ENCODE measurements around the gene BOD1L2.

The BOD1L2 gene

DNA sequence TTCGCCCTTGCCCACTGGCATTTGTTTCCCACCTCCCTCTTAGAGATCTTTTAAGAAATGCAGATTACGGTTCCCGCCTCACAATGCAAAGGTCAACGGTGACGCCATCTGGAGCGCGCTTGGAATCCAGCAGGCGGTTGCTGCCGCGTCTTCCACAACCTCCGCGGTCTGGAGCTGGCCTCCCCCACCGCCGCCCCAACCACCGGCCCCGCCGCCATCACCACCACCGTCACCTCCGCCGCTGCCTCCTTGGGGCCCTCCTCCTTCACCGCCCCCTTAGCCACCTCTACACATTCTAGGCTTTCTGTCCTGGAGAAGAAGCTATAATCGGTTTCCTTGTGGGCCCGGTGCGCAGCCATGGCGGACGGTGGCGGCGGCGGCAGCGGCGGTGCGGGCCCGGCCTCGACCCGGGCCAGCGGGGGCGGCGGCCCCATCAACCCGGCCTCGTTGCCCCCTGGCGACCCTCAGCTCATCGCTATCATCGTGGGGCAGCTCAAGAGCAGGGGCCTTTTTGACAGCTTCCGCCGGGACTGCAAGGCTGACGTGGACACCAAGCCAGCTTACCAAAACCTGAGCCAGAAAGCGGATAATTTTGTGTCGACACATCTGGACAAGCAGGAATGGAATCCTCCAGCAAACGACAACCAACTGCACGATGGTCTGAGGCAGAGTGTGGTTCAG, at the start of gene BOD1L2:
TSS of gene BOD1L2 (plus strand) at position 132 of the 681 bp plus-strand sequence. CDS start at position 358, 226 bp downstream.
- H3K9me3 ChIP-seq (ENCODE audit: control insufficient read depth, low read length): peaks cover 6% of the 10 kb centered on the region
- H3K4me1 ChIP-seq (ENCODE audit: control insufficient read depth, insufficient read depth, low read length): no peaks in the 10 kb centered on the region
- DNase-seq (ENCODE audit: low read depth): no peak
- H3K27me3 ChIP-seq (replicated peaks; ENCODE audit: control insufficient read depth, insufficient read depth, low read length): peaks cover 49% of the 10 kb centered on the region
- no peak within 1 kb of the TSS for H3K9ac ChIP-seq (ENCODE audit: low read length)
- no peaks in the 10 kb centered on the region for H3K36me3 ChIP-seq (ENCODE audit: control insufficient read depth, insufficient read depth, low read length, severe bottlenecking)
- H3K4me3 ChIP-seq (ENCODE audit: low read length): no peak within 1 kb of the TSS

DNA sequence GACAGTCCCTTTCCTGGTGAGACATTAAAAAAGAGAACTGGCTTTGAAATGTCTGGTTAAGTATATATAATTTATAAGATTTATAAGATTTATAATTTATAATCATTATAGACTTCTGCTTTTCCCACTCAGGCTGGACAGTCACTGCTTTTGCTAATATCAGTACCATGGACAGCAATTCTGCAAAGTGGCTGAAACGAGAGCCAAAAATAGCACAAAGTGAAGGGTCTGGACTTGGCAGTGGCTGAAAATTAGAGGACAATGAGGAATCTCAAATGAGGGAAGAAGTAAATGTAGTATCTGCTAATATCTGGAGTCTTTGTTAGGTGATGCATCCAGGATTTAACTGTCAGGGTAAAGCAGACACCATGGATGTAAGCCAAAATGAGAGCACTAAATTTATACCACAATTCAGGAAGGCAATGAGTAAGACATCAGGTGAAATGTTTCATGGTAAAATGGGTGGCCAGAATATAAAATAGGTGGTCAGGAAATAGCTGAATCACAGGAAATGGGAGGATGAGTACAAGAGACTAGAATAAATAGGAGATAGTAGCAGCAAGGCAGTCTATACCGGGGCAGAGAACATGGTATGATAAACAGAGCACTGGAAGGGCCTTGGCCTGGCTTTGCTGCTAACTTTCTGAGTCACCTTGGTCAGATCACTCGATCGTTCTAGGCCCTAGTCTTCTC, 39.6 kb upstream of the BOD1L2 start:
- peak; percentile 66 for DNase-seq (ENCODE audit: low read depth)
- Histone ChIP-seq H3K4me3 (ENCODE audit: low read length) (no peak overlapping the region), H3K27me3 (replicated peaks; ENCODE audit: control insufficient read depth, insufficient read depth, low read length) (peaks cover 2% of the 10 kb centered on the region), H3K4me1 (ENCODE audit: control insufficient read depth, insufficient read depth, low read length) (no peaks in the 10 kb centered on the region), H3K9ac (ENCODE audit: low read length) (no peak overlapping the region), H3K36me3 (ENCODE audit: control insufficient read depth, insufficient read depth, low read length, severe bottlenecking) (no peaks in the 10 kb centered on the region), H3K9me3 (ENCODE audit: control insufficient read depth, low read length) (peaks cover 5% of the 10 kb centered on the region)

GRCh38 chr18:57110290-57110689, 36.6 kb upstream of the BOD1L2 start:
- H3K9ac ChIP-seq (ENCODE audit: low read length): no peak overlapping the region
- peaks cover 9% of the 10 kb centered on the region for H3K27me3 ChIP-seq (replicated peaks; ENCODE audit: control insufficient read depth, insufficient read depth, low read length)
- H3K9me3 ChIP-seq (ENCODE audit: control insufficient read depth, low read length): peaks cover 5% of the 10 kb centered on the region
- no peak overlapping the region for H3K4me3 ChIP-seq (ENCODE audit: low read length)
- no peak for DNase-seq (ENCODE audit: low read depth)
- H3K4me1 ChIP-seq (ENCODE audit: control insufficient read depth, insufficient read depth, low read length): no peaks in the 10 kb centered on the region
- H3K36me3 ChIP-seq (ENCODE audit: control insufficient read depth, insufficient read depth, low read length, severe bottlenecking): no peaks in the 10 kb centered on the region

- Histone ChIP-seq H3K9me3 (ENCODE audit: control insufficient read depth, low read length) (no peaks in the 10 kb centered on the region), H3K36me3 (ENCODE audit: control insufficient read depth, insufficient read depth, low read length, severe bottlenecking) (no peaks in the 10 kb centered on the region), H3K4me1 (ENCODE audit: control insufficient read depth, insufficient read depth, low read length) (no peaks in the 10 kb centered on the region), H3K4me3 (ENCODE audit: low read length) (no peak overlapping the region), H3K27me3 (replicated peaks; ENCODE audit: control insufficient read depth, insufficient read depth, low read length) (peaks cover 24% of the 10 kb centered on the region), H3K9ac (ENCODE audit: low read length) (no peak overlapping the region)
- no peak for DNase-seq (ENCODE audit: low read depth)
These were observed 33.0 kb upstream of the BOD1L2 start for GRCh38 chr18:57113799-57114420.

- Histone ChIP-seq H3K4me1 (ENCODE audit: control insufficient read depth, insufficient read depth, low read length) (no peaks in the 10 kb centered on the region), H3K4me3 (ENCODE audit: low read length) (no peak overlapping the region), H3K9ac (ENCODE audit: low read length) (no peak overlapping the region), H3K36me3 (ENCODE audit: control insufficient read depth, insufficient read depth, low read length, severe bottlenecking) (no peaks in the 10 kb centered on the region), H3K9me3 (ENCODE audit: control insufficient read depth, low read length) (no peaks in the 10 kb centered on the region), H3K27me3 (replicated peaks; ENCODE audit: control insufficient read depth, insufficient read depth, low read length) (peaks cover 27% of the 10 kb centered on the region)
- DNase-seq (ENCODE audit: low read depth): no peak
These were observed 30.2 kb upstream of the BOD1L2 start for GRCh38 chr18:57116598-57117132.

DNA sequence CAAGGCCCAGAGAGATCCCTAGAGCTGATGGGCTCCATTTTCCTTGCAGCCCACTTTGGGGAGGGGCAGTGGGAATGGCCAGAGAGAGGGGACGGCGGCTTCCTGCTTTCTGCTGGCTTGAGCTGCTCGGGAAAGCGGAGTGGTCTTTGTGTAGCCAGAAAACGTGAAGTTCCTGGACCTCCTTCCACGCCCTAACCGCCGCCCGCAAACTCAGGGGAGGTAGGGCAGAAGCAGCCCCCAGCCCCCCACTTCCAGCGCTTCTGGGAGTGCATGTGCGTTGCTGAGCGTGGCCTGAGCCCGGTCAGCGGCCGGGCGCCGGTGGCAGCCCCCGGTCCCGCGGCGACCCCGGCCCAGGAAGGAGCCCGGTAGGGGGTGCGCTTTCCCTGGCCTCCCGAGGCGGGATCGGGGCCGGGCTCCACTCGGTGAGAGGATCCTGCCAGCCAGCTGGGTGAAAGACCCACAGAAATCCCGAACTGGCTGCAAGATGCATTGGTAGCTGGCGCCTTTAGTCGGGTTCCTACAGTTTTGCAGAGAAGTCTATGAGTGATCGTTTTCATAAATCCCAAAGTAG, 25.3 kb upstream of the BOD1L2 start:
- no peaks in the 10 kb centered on the region for H3K36me3 ChIP-seq (ENCODE audit: control insufficient read depth, insufficient read depth, low read length, severe bottlenecking)
- H3K4me3 ChIP-seq (ENCODE audit: low read length): no peak overlapping the region
- no peaks in the 10 kb centered on the region for H3K9me3 ChIP-seq (ENCODE audit: control insufficient read depth, low read length)
- H3K27me3 ChIP-seq (replicated peaks; ENCODE audit: control insufficient read depth, insufficient read depth, low read length): peaks cover 41% of the 10 kb centered on the region
- no peak overlapping the region for H3K9ac ChIP-seq (ENCODE audit: low read length)
- no peaks in the 10 kb centered on the region for H3K4me1 ChIP-seq (ENCODE audit: control insufficient read depth, insufficient read depth, low read length)
- DNase-seq (ENCODE audit: low read depth): no peak

DNA sequence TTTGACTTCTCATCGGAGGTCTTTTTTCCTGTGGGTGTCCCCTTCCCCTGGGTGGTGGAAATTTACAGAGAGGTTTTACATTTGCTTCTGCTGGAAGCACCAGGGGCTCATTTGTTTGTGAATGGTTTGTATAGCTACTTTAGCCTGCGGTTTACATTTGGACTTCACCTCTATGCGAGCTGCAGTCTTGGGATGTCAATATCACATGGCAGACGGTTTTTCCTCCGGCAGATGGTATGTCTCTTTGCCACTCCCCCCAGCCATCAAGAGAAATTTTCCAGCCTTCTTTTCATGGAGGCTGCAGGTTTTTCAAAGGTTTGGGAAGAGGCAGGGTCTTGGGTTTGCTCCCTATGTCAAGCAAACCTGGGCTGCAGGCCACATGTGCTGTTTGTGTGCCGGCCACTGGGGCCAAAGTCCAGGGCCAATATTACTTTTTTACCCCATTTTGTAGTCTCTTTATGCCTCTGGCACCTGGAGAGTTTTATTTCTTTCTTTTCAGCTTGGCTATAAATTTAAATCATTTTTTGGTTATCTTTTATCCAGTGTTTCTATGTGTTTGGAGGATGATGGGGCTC, 23.9 kb upstream of the BOD1L2 start:
- peaks cover 36% of the 10 kb centered on the region for H3K27me3 ChIP-seq (replicated peaks; ENCODE audit: control insufficient read depth, insufficient read depth, low read length)
- DNase-seq (ENCODE audit: low read depth): no peak
- H3K9ac ChIP-seq (ENCODE audit: low read length): no peak overlapping the region
- H3K36me3 ChIP-seq (ENCODE audit: control insufficient read depth, insufficient read depth, low read length, severe bottlenecking): no peaks in the 10 kb centered on the region
- peaks cover 3% of the 10 kb centered on the region for H3K9me3 ChIP-seq (ENCODE audit: control insufficient read depth, low read length)
- H3K4me3 ChIP-seq (ENCODE audit: low read length): no peak overlapping the region
- no peaks in the 10 kb centered on the region for H3K4me1 ChIP-seq (ENCODE audit: control insufficient read depth, insufficient read depth, low read length)

GRCh38 chr18:57125627-57126026, 21.3 kb upstream of the BOD1L2 start:
- Histone ChIP-seq H3K36me3 (ENCODE audit: control insufficient read depth, insufficient read depth, low read length, severe bottlenecking) (no peaks in the 10 kb centered on the region), H3K4me3 (ENCODE audit: low read length) (no peak overlapping the region), H3K4me1 (ENCODE audit: control insufficient read depth, insufficient read depth, low read length) (no peaks in the 10 kb centered on the region), H3K9me3 (ENCODE audit: control insufficient read depth, low read length) (peaks cover 7% of the 10 kb centered on the region), H3K9ac (ENCODE audit: low read length) (no peak overlapping the region), H3K27me3 (replicated peaks; ENCODE audit: control insufficient read depth, insufficient read depth, low read length) (peaks cover 31% of the 10 kb centered on the region)
- no peak for DNase-seq (ENCODE audit: low read depth)

DNA sequence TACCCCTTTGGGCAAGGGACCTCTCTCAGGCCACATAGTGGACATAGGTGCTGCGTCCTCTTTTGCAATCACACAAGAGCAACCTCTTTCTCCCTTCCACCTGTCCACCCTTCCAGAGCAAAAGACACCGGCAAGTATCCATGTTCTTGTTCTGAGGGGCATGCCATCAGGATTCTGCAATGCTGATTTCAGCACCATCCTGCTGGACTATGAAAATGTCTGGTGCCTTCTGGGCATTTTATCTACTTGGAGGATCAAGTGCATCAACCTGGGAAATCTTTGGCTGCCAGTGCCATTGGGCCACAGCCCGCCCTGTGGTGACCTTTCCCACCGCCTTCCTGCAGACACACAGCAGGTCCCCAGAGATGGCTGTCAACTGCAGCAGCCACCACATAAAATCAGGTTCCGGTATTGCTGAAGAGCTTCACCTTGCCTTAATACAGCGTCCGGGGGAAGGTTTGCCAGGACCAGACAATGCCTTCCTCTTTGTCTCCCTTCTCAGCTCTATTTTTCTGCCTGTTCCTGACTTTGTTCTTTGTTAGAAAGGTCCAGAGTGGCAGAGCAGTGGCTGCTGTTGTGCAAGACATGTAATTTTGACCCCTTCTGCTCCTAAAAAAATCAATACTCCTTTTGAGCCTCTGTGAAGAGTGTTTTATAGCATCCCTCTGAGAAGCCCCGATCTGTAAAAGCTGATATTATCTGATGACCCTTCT, 18.5 kb upstream of the BOD1L2 start:
- Histone ChIP-seq H3K4me1 (ENCODE audit: control insufficient read depth, insufficient read depth, low read length) (peaks cover 6% of the 10 kb centered on the region), H3K27me3 (replicated peaks; ENCODE audit: control insufficient read depth, insufficient read depth, low read length) (peaks cover 15% of the 10 kb centered on the region), H3K4me3 (ENCODE audit: low read length) (no peak overlapping the region), H3K36me3 (ENCODE audit: control insufficient read depth, insufficient read depth, low read length, severe bottlenecking) (no peaks in the 10 kb centered on the region), H3K9me3 (ENCODE audit: control insufficient read depth, low read length) (peaks cover 7% of the 10 kb centered on the region), H3K9ac (ENCODE audit: low read length) (no peak overlapping the region)
- no peak for DNase-seq (ENCODE audit: low read depth)

GRCh38 chr18:57131101-57131500, 15.8 kb upstream of the BOD1L2 start:
- H3K36me3 ChIP-seq (ENCODE audit: control insufficient read depth, insufficient read depth, low read length, severe bottlenecking): no peaks in the 10 kb centered on the region
- no peak for DNase-seq (ENCODE audit: low read depth)
- peaks cover 10% of the 10 kb centered on the region for H3K27me3 ChIP-seq (replicated peaks; ENCODE audit: control insufficient read depth, insufficient read depth, low read length)
- H3K4me3 ChIP-seq (ENCODE audit: low read length): no peak overlapping the region
- H3K4me1 ChIP-seq (ENCODE audit: control insufficient read depth, insufficient read depth, low read length): peaks cover 13% of the 10 kb centered on the region
- peaks cover 10% of the 10 kb centered on the region for H3K9me3 ChIP-seq (ENCODE audit: control insufficient read depth, low read length)
- no peak overlapping the region for H3K9ac ChIP-seq (ENCODE audit: low read length)

All from adipocyte (in vitro differentiated cells).